Measurements from ENCODE around the gene ITGB2.

ITGB2 gene

DNA sequence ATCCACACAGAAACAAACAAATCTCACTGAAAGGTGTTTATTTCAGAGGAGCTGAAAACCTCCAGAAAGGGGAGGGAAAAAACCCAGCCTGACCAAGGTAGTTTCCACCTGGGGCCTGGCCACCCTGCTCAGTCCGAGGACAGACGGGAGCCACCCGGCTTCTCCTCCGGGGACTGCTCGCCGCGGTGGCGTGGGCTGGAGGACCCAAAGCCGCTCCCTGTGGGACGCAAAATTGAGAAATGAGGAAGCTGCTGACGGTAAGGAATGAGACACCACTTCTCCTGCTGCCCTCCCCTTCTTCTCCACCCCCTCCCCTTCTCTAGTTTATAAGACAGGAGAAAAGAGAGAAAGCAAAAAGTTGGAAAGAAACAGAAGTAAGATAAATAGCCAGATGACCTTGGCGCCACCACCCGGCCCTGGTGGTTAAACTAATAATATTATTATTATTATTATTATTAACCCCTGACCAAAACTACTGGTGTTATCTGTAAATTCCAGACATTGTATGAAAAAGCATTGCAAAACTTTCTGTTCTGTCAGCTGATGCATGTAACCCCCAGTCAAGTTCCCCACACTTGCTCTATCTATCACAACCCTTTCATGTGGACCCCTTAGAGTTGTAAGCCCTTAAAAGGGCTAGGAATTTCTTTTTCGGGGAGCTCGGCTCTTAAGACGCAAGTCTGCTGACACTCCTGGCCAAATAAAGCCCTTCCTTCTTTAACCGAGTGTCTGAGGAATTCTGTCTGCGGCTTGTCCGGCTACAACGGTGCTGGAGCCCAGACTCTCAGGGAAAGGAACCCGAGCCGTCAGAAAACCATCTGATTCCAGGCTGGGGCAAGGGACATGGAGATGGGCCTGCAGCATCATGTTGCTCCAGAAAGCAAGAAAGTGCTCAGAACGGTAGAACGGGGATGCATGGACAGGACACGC is 12.5 kb downstream of the ITGB2 start:
- Histone ChIP-seq H3K9me2 (ENCODE audit: low read depth, low read length) (no peaks in the 10 kb centered on the region), H3K79me2 (ENCODE audit: insufficient read depth, low read length) (no peaks in the 10 kb centered on the region), H3K9ac (ENCODE audit: low read length) (no peak overlapping the region), H3F3A (ENCODE audit: insufficient read depth, low read length) (no peaks in the 10 kb centered on the region), H3K27me3 (ENCODE audit: insufficient read depth, low read length) (peaks cover 4% of the 10 kb centered on the region; the same call in 1 of the 2 replicates), H4K20me1 (ENCODE audit: insufficient read depth, low read length) (no peaks in the 10 kb centered on the region), H3K27ac (ENCODE audit: low read depth, low read length, poor library complexity, severe bottlenecking) (no peak overlapping the region), H2AFZ (ENCODE audit: low read length) (no peak overlapping the region), H3K4me3 (ENCODE audit: low read depth, low read length, poor library complexity, severe bottlenecking) (no peak overlapping the region), H3K4me1 (ENCODE audit: insufficient read depth, low read length, severe bottlenecking) (peaks cover 5% of the 10 kb centered on the region), H3K4me2 (ENCODE audit: low read length) (no peak overlapping the region), H3K9me3 (ENCODE audit: low read length) (no peaks in the 10 kb centered on the region), H3K36me3 (ENCODE audit: insufficient read depth, low read length) (no peaks in the 10 kb centered on the region)
- TF ChIP-seq EZH2 (IDR thresholded peaks at IDR 0.05; ENCODE audit: borderline replicate concordance, low read length) = no peak
- TF ChIP-seq, protein P1, sequence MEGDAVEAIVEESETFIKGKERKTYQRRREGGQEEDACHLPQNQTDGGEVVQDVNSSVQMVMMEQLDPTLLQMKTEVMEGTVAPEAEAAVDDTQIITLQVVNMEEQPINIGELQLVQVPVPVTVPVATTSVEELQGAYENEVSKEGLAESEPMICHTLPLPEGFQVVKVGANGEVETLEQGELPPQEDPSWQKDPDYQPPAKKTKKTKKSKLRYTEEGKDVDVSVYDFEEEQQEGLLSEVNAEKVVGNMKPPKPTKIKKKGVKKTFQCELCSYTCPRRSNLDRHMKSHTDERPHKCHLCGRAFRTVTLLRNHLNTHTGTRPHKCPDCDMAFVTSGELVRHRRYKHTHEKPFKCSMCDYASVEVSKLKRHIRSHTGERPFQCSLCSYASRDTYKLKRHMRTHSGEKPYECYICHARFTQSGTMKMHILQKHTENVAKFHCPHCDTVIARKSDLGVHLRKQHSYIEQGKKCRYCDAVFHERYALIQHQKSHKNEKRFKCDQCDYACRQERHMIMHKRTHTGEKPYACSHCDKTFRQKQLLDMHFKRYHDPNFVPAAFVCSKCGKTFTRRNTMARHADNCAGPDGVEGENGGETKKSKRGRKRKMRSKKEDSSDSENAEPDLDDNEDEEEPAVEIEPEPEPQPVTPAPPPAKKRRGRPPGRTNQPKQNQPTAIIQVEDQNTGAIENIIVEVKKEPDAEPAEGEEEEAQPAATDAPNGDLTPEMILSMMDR (IDR thresholded peaks at IDR 0.05; ENCODE audit: low read length) = no peak

DNA sequence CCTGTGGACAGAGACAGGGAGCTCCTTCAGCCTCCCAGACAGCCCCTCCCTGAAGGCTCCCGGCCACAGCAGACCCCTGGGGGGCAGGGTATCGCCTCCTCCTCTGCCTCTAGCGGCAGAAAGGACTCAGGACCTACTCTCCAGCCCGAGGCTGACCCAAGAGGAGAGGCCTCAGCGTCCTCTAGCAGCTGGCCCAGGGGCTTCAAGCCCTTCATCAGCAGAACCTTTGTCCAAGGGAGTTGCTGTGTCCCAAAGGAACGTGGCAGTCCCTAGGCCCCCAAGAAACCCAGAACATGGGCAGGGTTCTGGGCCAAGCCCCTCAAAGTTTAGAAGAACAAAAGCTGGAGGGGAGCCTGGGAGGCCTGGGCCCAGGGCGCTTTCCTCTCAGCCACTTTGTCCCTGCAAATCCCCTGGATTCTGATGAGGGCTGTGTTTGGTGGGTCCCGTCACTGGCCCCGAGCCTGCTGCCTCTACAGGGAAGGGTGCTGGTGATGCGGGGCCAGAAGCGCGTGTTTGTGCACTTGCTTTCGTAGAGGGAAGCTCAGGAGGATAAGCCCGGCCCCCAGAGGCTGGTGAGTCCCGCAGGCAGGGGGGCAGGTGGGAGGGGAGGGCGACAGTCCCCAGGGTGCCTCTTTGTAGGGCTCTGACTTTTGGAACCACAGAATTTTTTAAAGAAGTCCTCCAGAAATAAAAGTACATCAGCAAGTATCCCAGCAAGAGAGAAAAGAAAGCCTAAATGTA is 13.3 kb downstream of the ITGB2 start:
- H3K4me3 ChIP-seq (ENCODE audit: low read depth, low read length, poor library complexity, severe bottlenecking) = no peak overlapping the region
- no peaks in the 10 kb centered on the region for H3K9me2 ChIP-seq (ENCODE audit: low read depth, low read length)
- H2AFZ ChIP-seq (ENCODE audit: low read length) = no peak overlapping the region
- no peaks in the 10 kb centered on the region for H3F3A ChIP-seq (ENCODE audit: insufficient read depth, low read length)
- H3K27me3 ChIP-seq (ENCODE audit: insufficient read depth, low read length) = peaks cover 4% of the 10 kb centered on the region; the same call in 1 of the 2 replicates
- peaks cover 5% of the 10 kb centered on the region for H3K4me1 ChIP-seq (ENCODE audit: insufficient read depth, low read length, severe bottlenecking)
- H3K4me2 ChIP-seq (ENCODE audit: low read length) = no peak overlapping the region
- no peak for TF ChIP-seq EZH2 (IDR thresholded peaks at IDR 0.05; ENCODE audit: borderline replicate concordance, low read length)
- TF ChIP-seq, protein P1 (IDR thresholded peaks at IDR 0.05; ENCODE audit: low read length) = no peak
- H3K27ac ChIP-seq (ENCODE audit: low read depth, low read length, poor library complexity, severe bottlenecking) = no peak overlapping the region
- no peaks in the 10 kb centered on the region for H4K20me1 ChIP-seq (ENCODE audit: insufficient read depth, low read length)
- no peak overlapping the region for H3K9ac ChIP-seq (ENCODE audit: low read length)
- no peaks in the 10 kb centered on the region for H3K9me3 ChIP-seq (ENCODE audit: low read length)
- no peaks in the 10 kb centered on the region for H3K79me2 ChIP-seq (ENCODE audit: insufficient read depth, low read length)
- H3K36me3 ChIP-seq (ENCODE audit: insufficient read depth, low read length) = no peaks in the 10 kb centered on the region

DNA sequence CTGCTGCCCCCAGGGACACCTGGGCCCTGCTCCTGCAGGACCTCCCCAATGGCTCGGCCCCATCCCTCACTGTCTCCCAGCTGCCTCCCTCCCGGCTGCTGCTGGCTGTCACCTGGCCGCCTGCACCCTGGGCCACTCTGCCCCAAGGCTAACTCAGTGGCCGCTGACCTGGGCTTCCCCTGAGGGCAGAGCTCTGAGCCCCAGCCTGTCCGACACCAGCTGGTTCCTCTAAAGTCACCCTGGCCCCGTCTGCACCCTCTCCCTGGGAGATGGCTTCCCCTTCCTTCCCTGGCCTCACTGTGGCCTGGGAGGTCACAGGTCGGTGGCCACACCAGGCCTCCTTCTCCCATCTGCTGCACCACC is 15.0 kb downstream of the ITGB2 start:
- Histone ChIP-seq H3K4me2 (ENCODE audit: low read length) (no peak overlapping the region), H3K9me3 (ENCODE audit: low read length) (no peaks in the 10 kb centered on the region), H3K27me3 (ENCODE audit: insufficient read depth, low read length) (peaks cover 4% of the 10 kb centered on the region; the same call in 1 of the 2 replicates), H3K4me1 (ENCODE audit: insufficient read depth, low read length, severe bottlenecking) (no peaks in the 10 kb centered on the region), H3K27ac (ENCODE audit: low read depth, low read length, poor library complexity, severe bottlenecking) (no peak overlapping the region), H3K9me2 (ENCODE audit: low read depth, low read length) (no peaks in the 10 kb centered on the region), H3K9ac (ENCODE audit: low read length) (no peak overlapping the region), H3K79me2 (ENCODE audit: insufficient read depth, low read length) (no peaks in the 10 kb centered on the region), H4K20me1 (ENCODE audit: insufficient read depth, low read length) (no peaks in the 10 kb centered on the region), H2AFZ (ENCODE audit: low read length) (no peak overlapping the region), H3K4me3 (ENCODE audit: low read depth, low read length, poor library complexity, severe bottlenecking) (no peak overlapping the region), H3K36me3 (ENCODE audit: insufficient read depth, low read length) (no peaks in the 10 kb centered on the region), H3F3A (ENCODE audit: insufficient read depth, low read length) (no peaks in the 10 kb centered on the region)
- no peak for TF ChIP-seq EZH2 (IDR thresholded peaks at IDR 0.05; ENCODE audit: borderline replicate concordance, low read length)
- TF ChIP-seq, protein P1 (IDR thresholded peaks at IDR 0.05; ENCODE audit: low read length) = no peak

Data from OCI-LY1 (cell line).